KMS-11 (cell line): ENCODE results near the gene OR1E2.
"Not testable (repeated sequence)": the region's sequence is repeated elsewhere in the genome, so short reads cannot be mapped to it uniquely, and the experiment has no call there.

Experiments
- H2AFZ ChIP-seq: fragments of 200-600 bp; sonication (generic); 2 replicates; pipeline ENCODE4 v1.6.1; 2016; ENCODE audit warnings: antibody characterized with exemption, mixed run types, low read depth
- H3K27ac ChIP-seq: fragments of 200-600 bp; sonication (generic); 2 replicates; pipeline ENCODE4 v1.6.1; 2016; ENCODE audit warnings: mild to moderate bottlenecking, mixed run types
- H3K27me3 ChIP-seq: fragments of 200-600 bp; sonication (generic); 2 replicates; pipeline ENCODE4 v1.6.1; 2017; ENCODE audit warnings: mild to moderate bottlenecking, low read depth, mixed run types, moderate library complexity; ENCODE audit not compliant: insufficient read depth
- H3K36me3 ChIP-seq: fragments of 200-600 bp; sonication (generic); 2 replicates; pipeline ENCODE4 v1.6.1; 2017; ENCODE audit warnings: mild to moderate bottlenecking, mixed run types; ENCODE audit not compliant: insufficient read depth
- H3K4me1 ChIP-seq: fragments of 200-600 bp; sonication (generic); 2 replicates; pipeline ENCODE4 v1.6.1; 2016; ENCODE audit warnings: mild to moderate bottlenecking, low read depth, mixed run types; ENCODE audit not compliant: poor library complexity, severe bottlenecking
- H3K4me2 ChIP-seq: fragments of 200-600 bp; sonication (generic); 2 replicates; pipeline ENCODE4 v1.7.0; 2016; ENCODE audit warnings: mild to moderate bottlenecking, mixed run types
- H3K4me3 ChIP-seq: fragments of 200-600 bp; sonication (generic); IDR thresholded peaks from 2 replicates; pipeline ENCODE4 v1.6.1; 2017; ENCODE audit warnings: low read depth, low read length, mixed read lengths; ENCODE audit not compliant: insufficient read depth
- H3K79me2 ChIP-seq: fragments of 200-600 bp; sonication (generic); 2 replicates; pipeline ENCODE4 v1.6.1; 2016; ENCODE audit warnings: low read depth, mixed run types; ENCODE audit not compliant: insufficient read depth
- H3K9ac ChIP-seq: fragments of 200-600 bp; sonication (generic); 2 replicates; pipeline ENCODE4 v1.6.1; 2016; ENCODE audit warnings: mild to moderate bottlenecking, mixed run types
- H4K20me1 ChIP-seq: fragments of 200-600 bp; sonication (generic); 2 replicates; pipeline ENCODE4 v1.6.1; 2016; ENCODE audit warnings: mild to moderate bottlenecking, mixed run types; ENCODE audit not compliant: insufficient read depth
- TF ChIP-seq, protein P1 (sequence below): fragments of 200-600 bp; sonication (generic); conservative IDR thresholded peaks from 2 replicates; pipeline ENCODE4 v1.6.1; 2017; ENCODE audit warnings: low read depth, mild to moderate bottlenecking, antibody characterized with exemption, low read length, moderate library complexity, mixed read lengths

The OR1E2 gene

DNA sequence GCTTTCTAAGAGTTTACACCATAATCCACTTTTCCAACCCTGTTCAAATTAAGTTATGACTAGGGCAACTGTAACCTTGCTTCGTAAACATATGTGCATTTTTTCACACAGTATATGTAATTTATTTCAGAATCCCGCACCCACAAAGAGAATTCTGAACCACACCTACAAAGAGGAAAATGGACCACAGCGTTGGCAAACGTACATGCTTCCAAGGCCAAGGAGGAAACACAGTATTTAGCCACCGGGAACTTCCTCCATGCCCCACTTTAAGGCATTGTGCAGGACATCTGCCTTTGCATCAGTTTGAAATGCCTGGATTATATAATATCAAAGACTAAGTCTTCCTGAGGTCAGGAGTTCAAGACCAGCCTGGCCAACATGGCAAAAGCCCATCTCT lies 35.9 kb upstream of the OR1E2 start:
- no peaks in the 10 kb centered on the region for H3K79me2 ChIP-seq
- H3K4me2 ChIP-seq, result no peak overlapping the region
- H3K4me3 ChIP-seq, result no peak overlapping the region
- H3K27me3 ChIP-seq, result no peaks in the 10 kb centered on the region
- no peaks in the 10 kb centered on the region for H3K36me3 ChIP-seq
- TF ChIP-seq, protein P1, sequence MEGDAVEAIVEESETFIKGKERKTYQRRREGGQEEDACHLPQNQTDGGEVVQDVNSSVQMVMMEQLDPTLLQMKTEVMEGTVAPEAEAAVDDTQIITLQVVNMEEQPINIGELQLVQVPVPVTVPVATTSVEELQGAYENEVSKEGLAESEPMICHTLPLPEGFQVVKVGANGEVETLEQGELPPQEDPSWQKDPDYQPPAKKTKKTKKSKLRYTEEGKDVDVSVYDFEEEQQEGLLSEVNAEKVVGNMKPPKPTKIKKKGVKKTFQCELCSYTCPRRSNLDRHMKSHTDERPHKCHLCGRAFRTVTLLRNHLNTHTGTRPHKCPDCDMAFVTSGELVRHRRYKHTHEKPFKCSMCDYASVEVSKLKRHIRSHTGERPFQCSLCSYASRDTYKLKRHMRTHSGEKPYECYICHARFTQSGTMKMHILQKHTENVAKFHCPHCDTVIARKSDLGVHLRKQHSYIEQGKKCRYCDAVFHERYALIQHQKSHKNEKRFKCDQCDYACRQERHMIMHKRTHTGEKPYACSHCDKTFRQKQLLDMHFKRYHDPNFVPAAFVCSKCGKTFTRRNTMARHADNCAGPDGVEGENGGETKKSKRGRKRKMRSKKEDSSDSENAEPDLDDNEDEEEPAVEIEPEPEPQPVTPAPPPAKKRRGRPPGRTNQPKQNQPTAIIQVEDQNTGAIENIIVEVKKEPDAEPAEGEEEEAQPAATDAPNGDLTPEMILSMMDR, result no peak
- H4K20me1 ChIP-seq, result no peaks in the 10 kb centered on the region
- H3K9ac ChIP-seq, result no peak overlapping the region
- H2AFZ ChIP-seq, result no peak overlapping the region
- H3K4me1 ChIP-seq, result no peaks in the 10 kb centered on the region
- no peak overlapping the region for H3K27ac ChIP-seq

DNA sequence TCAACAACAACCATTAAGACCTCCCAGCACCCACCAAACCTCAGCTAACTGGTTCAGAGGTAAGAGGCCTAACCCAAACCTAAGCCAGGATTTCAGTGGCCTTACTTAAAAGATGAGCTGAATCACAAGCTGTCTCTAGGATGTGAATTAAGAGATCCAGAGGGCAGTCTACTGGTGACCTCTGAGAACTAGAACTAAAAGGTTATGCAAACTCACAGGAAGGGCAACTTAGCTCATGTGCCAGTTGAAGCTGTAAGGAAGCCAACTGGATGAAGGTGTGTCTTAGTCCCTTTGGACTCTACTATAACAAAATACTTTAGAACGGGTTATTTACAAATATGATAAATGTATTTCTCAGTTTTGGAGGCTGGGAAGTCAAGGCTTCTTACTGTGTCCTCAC lies 32.7 kb upstream of the OR1E2 start:
- not testable (repeated sequence) for H2AFZ ChIP-seq

DNA sequence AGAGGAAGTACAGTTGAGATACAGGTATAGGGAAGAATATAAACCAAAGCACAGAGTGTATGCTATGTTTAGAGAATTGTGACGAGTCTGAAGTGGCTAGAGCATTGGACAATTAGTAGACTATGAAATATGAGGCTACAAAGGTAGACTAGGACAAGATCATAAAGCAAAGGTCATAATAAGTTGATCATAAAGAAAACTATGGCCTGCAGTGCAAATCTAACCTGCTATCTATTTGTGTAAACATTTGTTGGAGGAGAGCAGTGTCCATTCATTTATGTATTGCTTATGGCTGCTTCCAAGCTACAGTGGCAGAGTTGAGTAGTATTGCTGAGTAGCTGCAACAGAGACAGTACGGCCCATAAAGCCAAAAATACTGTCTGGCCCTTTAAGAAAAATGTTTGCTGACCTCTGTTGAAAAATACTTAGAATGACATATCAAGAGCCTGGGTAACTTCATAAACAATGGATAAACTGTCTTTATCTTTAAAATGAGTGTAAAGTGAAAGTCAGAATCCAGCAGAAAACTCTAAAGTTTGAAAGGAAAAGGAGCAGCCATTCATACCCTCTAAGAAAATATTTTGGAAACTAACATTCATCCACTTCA lies 14.5 kb upstream of the OR1E2 start:
- Histone ChIP-seq H3K27me3 (no peaks in the 10 kb centered on the region), H2AFZ (no peak overlapping the region), H3K36me3 (no peaks in the 10 kb centered on the region), H4K20me1 (no peaks in the 10 kb centered on the region), H3K4me1 (no peaks in the 10 kb centered on the region), H3K4me3 (no peak overlapping the region), H3K4me2 (no peak overlapping the region), H3K27ac (no peak overlapping the region), H3K9ac (no peak overlapping the region), H3K79me2 (no peaks in the 10 kb centered on the region)
- TF ChIP-seq, protein P1, result no peak

More for the DNA sequence above, 32.7 kb upstream of the OR1E2 start:
- not testable (repeated sequence) for H3K27me3 ChIP-seq, H3K4me1 ChIP-seq, H3K27ac ChIP-seq, H3K4me2 ChIP-seq, H3K4me3 ChIP-seq, H3K9ac ChIP-seq, H4K20me1 ChIP-seq, H3K79me2 ChIP-seq, H3K36me3 ChIP-seq

DNA sequence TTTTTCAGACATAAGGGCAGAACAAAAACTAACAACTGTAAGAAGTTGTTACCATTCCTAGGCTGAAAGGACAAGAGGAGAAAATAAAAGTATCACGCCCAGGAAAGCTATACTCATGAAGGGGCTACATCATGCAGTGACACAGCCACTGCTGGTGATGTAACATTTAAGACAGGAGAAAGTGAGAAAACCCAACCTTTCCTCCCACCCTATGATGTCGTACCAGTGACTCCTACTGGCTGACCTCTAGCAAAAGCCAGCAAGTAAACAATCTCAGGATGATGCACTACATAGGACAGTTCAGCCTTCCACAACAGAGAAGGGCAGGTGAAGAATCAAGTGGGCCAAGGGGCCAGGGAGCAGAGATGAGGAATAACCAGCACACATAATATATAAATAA lies 14.0 kb upstream of the OR1E2 start:
- H3K4me1 ChIP-seq, result no peaks in the 10 kb centered on the region
- no peak overlapping the region for H3K27ac ChIP-seq
- no peaks in the 10 kb centered on the region for H3K79me2 ChIP-seq
- TF ChIP-seq, protein P1, result no peak
- H3K4me2 ChIP-seq, result no peak overlapping the region
- H2AFZ ChIP-seq, result no peak overlapping the region
- no peaks in the 10 kb centered on the region for H3K36me3 ChIP-seq
- no peak overlapping the region for H3K4me3 ChIP-seq
- H3K9ac ChIP-seq, result no peak overlapping the region
- H3K27me3 ChIP-seq, result no peaks in the 10 kb centered on the region
- H4K20me1 ChIP-seq, result no peaks in the 10 kb centered on the region

DNA sequence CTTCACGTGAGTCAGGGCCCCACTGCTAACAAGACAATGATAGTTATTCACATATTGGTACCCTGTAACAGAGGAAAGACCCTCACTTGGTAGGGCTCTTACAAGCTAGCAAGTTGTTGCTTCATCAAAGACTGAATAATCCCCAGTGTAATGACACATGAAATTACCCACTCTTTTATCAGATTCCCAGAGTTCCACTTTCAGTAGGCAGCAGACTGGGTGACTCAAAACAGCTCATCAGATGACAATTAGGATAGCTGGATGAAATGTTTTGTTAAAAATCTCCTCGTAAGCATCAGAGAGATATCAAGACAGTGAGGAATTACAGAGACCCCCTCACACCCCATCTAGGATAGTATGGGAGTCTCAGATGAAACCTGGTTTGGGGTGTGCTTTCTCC lies 6.8 kb upstream of the OR1E2 start:
- Histone ChIP-seq H4K20me1 (no peaks in the 10 kb centered on the region), H3K4me2 (no peak overlapping the region), H3K27me3 (no peaks in the 10 kb centered on the region), H3K27ac (no peak overlapping the region), H3K36me3 (no peaks in the 10 kb centered on the region), H3K4me1 (no peaks in the 10 kb centered on the region), H3K4me3 (no peak overlapping the region), H3K79me2 (no peaks in the 10 kb centered on the region), H2AFZ (no peak overlapping the region), H3K9ac (no peak overlapping the region)
- TF ChIP-seq, protein P1, result no peak
